ENCODE data around the gene AHCYL2. TPM values are rescaled to one million over a fixed set of nuclear protein-coding genes. Genes with fewer than 3 reads are reported as not detected.
"Not testable (repeated sequence)": the region's sequence is repeated elsewhere in the genome, so short reads cannot be mapped to it uniquely, and the experiment has no call there.

The AHCYL2 gene
- total RNA-seq, 4 donors from 2014 or later: 10.8 to 14.0 (median 13.7) TPM

GRCh38 chr7:129212596-129212995, 12.2 kb upstream of the AHCYL2 start:
- peaks cover 0 to 7% (median 0%) of the 10 kb centered on the region in 3 donors for H3K4me1 ChIP-seq
- H3K4me3 ChIP-seq: no peak overlapping the region
- intact Hi-C loops (cut with DNase I): loop anchor here (5.0 to 10.0 kb wide), 2 partner anchors 50 to 272 kb away; no protein-coding TSS in a partner anchor
- TF ChIP-seq POLR2A (IDR thresholded peaks at IDR 0.05): no peak
- TF ChIP-seq CTCF (IDR thresholded peaks at IDR 0.05): no peak
- no peaks in the 10 kb centered on the region for H3K9me3 ChIP-seq
- no peak overlapping the region for H3K27ac ChIP-seq
- H3K27me3 ChIP-seq: no peaks in the 10 kb centered on the region
- peaks cover 0 to 46% (median 0%) of the 10 kb centered on the region in 3 donors for H3K36me3 ChIP-seq
- DNase-seq: no peak
- WGBS, 2 donors: 45 to 67% methylated on average over 3 to 4 of the region's 4 CpGs

- peaks cover 0 to 37% (median 0%) of the 10 kb centered on the region in 3 donors for H3K36me3 ChIP-seq
- 74 to 89% methylated on average over 6 to 9 of the region's 15 CpGs for WGBS, 2 donors
- no peak for TF ChIP-seq POLR2A (IDR thresholded peaks at IDR 0.05)
- peak in 2 of 6 experiments; percentile 4 to 23 for TF ChIP-seq CTCF (IDR thresholded peaks at IDR 0.05)
- DNase-seq: no peak
- H3K4me3 ChIP-seq: no peak overlapping the region
- H3K9me3 ChIP-seq: no peaks in the 10 kb centered on the region
- peaks cover 0 to 8% (median 0%) of the 10 kb centered on the region in 4 donors for H3K27me3 ChIP-seq
- intact Hi-C loops (cut with DNase I): loop anchor here (5.0 to 10.0 kb wide), 2 partner anchors 52 to 271 kb away; no protein-coding TSS in a partner anchor
- H3K4me1 ChIP-seq: peaks cover 0 to 14% (median 0%) of the 10 kb centered on the region in 3 donors
- H3K27ac ChIP-seq: no peak overlapping the region
Observed at GRCh38 chr7:129213828-129214227, 11.0 kb upstream of the AHCYL2 start.

- intact Hi-C loops (cut with DNase I): loop anchor here (5.0 to 10.0 kb wide), 2 partner anchors 57 to 269 kb away; no protein-coding TSS in a partner anchor
- WGBS, 2 donors: 94% methylated on average over 10 of the region's 15 CpGs; no CpG with 5 or more reads in 1 of the 2 donors
- DNase-seq: not testable (repeated sequence)
Observed at GRCh38 chr7:129215691-129216090, 9.1 kb upstream of the AHCYL2 start.

DNA sequence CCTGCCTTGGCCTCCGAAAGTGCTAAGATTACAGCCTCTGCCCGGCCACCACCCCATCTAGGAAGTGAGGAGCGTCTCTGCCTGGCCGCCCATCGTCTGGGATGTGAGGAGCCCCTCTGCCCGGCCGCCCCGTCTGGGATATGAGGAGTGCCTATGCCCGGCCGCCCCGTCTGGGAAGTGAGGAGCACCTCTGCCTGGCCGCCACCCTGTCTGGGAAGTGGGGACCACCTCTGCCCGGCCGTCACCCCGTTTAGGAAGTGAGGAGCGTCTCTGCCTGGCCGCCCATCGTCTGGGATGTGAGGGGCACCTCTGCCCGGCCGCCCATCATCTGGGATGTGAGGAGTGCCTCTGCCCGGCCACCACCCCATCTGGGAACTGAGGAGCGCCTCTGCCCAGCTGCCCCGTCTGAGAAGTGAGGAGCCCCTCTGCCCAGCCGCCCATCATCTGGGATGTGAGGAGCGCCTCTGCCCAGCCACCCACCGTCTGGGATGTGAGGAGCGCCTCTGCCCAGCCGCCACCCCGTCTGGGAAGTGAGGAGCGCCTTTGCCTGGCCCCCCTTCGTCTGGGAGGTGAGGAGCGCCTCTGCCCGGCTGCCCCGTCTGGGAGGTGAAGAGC, 8.6 kb upstream of the AHCYL2 start:
- intact Hi-C loops (cut with DNase I): loop anchor here (5.0 to 10.0 kb wide), 2 partner anchors 56 to 269 kb away; no protein-coding TSS in a partner anchor
- not testable (repeated sequence) for H3K4me3 ChIP-seq, H3K9me3 ChIP-seq, H3K27me3 ChIP-seq, DNase-seq, H3K27ac ChIP-seq, H3K4me1 ChIP-seq
- H3K36me3 ChIP-seq: peaks cover 0 to 20% (median 0%) of the 10 kb centered on the region in 3 donors
- WGBS, 2 donors: no CpG with 5 or more reads among the region's 34 CpGs

More at GRCh38 chr7:129215691-129216090, 9.1 kb upstream of the AHCYL2 start:
- not testable (repeated sequence) for H3K27me3 ChIP-seq, H3K4me1 ChIP-seq, H3K27ac ChIP-seq, H3K9me3 ChIP-seq, H3K4me3 ChIP-seq
- H3K36me3 ChIP-seq: peaks cover 0 to 25% (median 0%) of the 10 kb centered on the region in 3 donors

- not testable (repeated sequence) for H3K9me3 ChIP-seq, H3K4me3 ChIP-seq, H3K4me1 ChIP-seq, H3K27me3 ChIP-seq, H3K27ac ChIP-seq, DNase-seq
- intact Hi-C loops (cut with DNase I): loop anchor here (5.0 to 10.0 kb wide), 2 partner anchors 55 to 268 kb away; no protein-coding TSS in a partner anchor
- H3K36me3 ChIP-seq: peaks cover 0 to 13% (median 0%) of the 10 kb centered on the region in 3 donors
- 81 to 87% methylated on average over 7 to 8 of the region's 8 CpGs for WGBS, 2 donors
Observed at GRCh38 chr7:129216821-129217416, 7.9 kb upstream of the AHCYL2 start.

DNA sequence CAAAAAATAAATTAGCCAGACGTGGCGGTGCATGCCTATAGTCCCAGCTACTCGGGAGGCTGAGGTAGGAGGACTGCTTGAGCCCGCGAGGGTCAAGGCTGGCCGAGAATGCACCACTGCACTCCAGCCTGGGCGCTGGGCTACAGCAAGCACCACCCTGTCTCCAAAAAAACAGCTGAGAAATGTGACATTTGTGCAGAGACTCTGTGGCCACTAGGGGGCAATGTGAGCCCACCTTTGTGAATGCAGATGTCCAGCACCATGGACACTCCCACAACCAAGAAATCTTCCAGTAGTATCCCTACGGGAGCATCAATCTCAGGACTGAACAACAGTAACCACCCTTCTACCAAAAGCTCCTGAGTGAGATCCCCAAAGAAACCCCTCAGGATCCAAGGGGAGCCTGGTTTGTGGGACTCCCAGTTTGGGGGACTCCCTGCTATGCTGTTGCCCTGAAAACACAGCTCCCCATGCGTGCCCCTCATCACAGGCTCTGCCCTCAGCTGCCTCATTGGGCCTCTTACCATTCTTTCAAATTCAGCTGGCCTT, 6.2 kb upstream of the AHCYL2 start:
- Histone ChIP-seq H3K36me3 (no peaks in the 10 kb centered on the region), H3K27ac (no peak overlapping the region), H3K4me1 (peaks cover 0 to 8% (median 0%) of the 10 kb centered on the region in 3 donors), H3K9me3 (no peaks in the 10 kb centered on the region), H3K27me3 (peaks cover 0 to 8% (median 0%) of the 10 kb centered on the region in 4 donors), H3K4me3 (no peak overlapping the region)
- 7 to 32% methylated on average over 2 to 8 of the region's 9 CpGs for WGBS, 2 donors
- TF ChIP-seq POLR2A (IDR thresholded peaks at IDR 0.05) (no peak), CTCF (IDR thresholded peaks at IDR 0.05) (peak; percentile 83 to 93 (median 88))
- intact Hi-C loops (cut with DNase I): loop anchor here (5.0 to 10.0 kb wide), 2 partner anchors 54 to 266 kb away; no protein-coding TSS in a partner anchor
- DNase-seq: no peak

GRCh38 chr7:129219166-129219565, 5.7 kb upstream of the AHCYL2 start:
- H3K36me3 ChIP-seq: not testable (repeated sequence)
- intact Hi-C loops (cut with DNase I): loop anchor here (5.0 to 10.0 kb wide), 2 partner anchors 53 to 266 kb away; no protein-coding TSS in a partner anchor

More at GRCh38 chr7:129219166-129219565, 5.7 kb upstream of the AHCYL2 start:
- H3K9me3 ChIP-seq, H3K27ac ChIP-seq, H3K4me3 ChIP-seq, H3K27me3 ChIP-seq, DNase-seq: not testable (repeated sequence)
- 84 to 100% methylated on average over 2 to 4 of the region's 4 CpGs for WGBS, 2 donors
- H3K4me1 ChIP-seq: peaks cover 0 to 13% (median 0%) of the 10 kb centered on the region in 3 donors
